SK-N-MC (cell line): ENCODE measurements around the gene ZNF691.

Experiments used
- EZH2 ChIP-seq: fragments of 200-600 bp; sonication (generic); IDR thresholded peaks from one replicate; pipeline ENCODE4 v1.6.1; 2017; ENCODE audit warnings: antibody characterized with exemption
- FOXP2 ChIP-seq: optimal IDR thresholded peaks from 2 replicates; pipeline ENCODE3; 2011; ENCODE audit warnings: mild to moderate bottlenecking, moderate library complexity; ENCODE audit not compliant: insufficient read depth; ENCODE audit errors: extremely low read length, control extremely low read depth
- POLR2AphosphoS5 ChIP-seq: IDR thresholded peaks from 2 replicates; pipeline ENCODE4 v1.6.1; 2012; ENCODE audit warnings: mild to moderate bottlenecking, low read depth, low read length, borderline replicate concordance

DNA sequence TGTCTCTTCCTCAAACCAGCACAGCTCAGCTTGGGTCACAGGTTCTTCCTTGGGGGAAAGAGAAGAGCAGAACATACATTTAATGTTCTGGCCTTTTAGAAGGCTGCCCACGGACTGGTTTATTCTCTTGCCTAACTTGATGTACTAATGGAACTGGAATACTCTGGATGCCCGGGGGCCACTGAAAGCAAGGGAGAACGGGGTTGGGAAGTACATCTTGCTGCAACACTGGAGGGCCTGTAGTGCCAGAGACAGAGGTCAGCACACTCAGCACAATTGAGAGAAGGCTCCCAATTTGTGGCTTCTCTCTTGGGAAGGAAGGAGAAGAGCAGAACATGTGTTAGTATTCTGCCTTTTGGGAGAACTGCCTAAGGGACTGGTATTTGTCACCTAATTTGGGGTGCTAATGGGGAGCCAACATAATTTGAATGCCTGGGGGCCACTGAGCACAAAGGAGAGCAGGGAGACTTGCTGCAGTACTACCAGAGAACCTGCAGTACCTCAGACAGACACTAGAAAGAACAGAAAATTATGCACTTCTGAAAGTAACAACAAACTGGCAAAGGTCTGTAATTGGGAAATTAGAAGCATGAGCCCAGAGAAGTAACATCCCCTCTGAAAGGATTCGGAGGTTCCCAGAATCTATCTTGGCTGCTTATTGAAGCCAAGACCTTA lies 14.1 kb downstream of the ZNF691 start:
- TF ChIP-seq EZH2, result no peak
- no peak for TF ChIP-seq POLR2AphosphoS5
- TF ChIP-seq FOXP2, result no peak
